Measurements from ENCODE around the gene DCHS1. TPM values are rescaled to one million over a fixed set of nuclear protein-coding genes. Genes with fewer than 3 reads are reported as not detected.

The DCHS1 gene
- total RNA-seq, 1 donor from 2014 or later: 61.8 TPM

DNA sequence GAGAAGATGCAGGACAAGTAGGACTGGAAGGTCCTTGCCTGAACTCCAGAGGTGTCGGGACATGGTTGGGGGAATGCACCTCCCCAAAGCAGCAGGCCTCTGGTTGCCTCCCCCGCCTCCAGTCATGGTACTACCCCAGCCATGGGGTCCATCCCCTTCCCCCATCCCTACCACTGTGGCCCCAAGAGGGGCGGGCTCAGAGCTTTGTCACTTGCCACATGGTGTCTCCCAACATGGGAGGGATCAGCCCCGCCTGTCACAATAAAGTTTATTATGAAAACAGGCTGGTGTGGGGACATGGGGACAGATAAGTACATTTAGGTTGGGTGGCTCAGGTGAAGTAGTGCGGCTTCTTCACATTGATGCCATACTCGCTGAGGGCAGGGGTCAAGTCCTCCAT lies 45.0 kb downstream of the DCHS1 start:
- DNase-seq: no peak

DNA sequence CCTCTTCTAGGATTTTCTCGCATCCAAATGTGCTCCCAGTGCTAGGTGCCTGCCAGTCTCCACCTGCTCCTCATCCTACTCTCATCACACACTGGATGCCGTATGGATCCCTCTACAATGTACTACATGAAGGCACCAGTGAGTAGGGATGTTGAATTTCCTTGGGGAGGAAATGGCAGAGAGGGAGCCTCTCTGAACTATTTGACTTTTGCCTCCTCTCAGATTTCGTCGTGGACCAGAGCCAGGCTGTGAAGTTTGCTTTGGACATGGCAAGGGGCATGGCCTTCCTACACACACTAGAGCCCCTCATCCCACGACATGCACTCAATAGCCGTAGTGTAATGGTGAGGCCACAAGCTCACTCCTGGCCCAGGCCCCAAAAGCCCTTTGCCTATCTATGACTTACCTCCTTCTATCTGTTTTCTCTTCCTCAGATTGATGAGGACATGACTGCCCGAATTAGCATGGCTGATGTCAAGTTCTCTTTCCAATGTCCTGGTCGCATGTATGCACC lies 46.0 kb downstream of the DCHS1 start:
- DNase-seq: no peak

- DNase-seq: no peak
Measured at GRCh38 chr11:6608726-6609501, 46.7 kb downstream of the DCHS1 start.

GRCh38 chr11:6608011-6608410 lies 47.6 kb downstream of the DCHS1 start:
- DNase-seq: no peak

DNA sequence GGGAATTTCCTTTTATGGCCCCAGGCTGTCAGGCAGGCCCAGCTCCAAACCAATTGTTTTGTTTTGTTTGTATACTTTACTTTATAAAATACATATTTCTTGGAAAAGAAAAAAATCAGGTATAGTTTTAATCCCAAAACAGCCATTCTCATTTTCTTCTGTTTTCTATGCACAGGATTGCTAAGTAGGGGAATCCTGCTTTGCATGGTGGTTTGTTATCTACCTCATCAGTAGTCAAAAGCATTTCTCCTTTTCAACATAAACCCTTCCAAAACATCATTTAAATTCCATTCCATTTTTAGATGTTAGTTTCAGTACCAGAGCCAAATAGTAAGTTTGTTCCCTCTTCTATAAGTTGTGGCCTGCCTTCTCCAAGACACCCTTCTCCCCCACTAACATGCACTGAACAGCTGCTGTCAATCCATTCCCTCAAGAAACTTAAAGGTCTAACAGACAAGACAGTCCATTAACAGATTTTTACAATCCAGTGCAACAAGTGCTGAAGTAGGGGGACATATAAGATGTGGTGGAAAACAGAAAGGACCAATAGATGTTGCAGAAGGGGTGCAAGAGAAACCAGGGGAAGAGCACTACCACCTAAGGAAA lies 48.3 kb downstream of the DCHS1 start:
- no peak for DNase-seq

- peak; percentile 97 for DNase-seq
Measured at GRCh38 chr11:6606471-6607189, 49.0 kb downstream of the DCHS1 start.

- no peak for DNase-seq
Measured at GRCh38 chr11:6604790-6605189, 50.8 kb downstream of the DCHS1 start.

- peak; percentile 77 for DNase-seq
Measured at GRCh38 chr11:6604081-6604626, 51.5 kb downstream of the DCHS1 start.

GRCh38 chr11:6603287-6604080 lies 52.1 kb downstream of the DCHS1 start, which contains the start of the genes ILK and RRP8:
Gene ILK, plus strand, starts transcription at chr11:6603774. Its CDS starts 498 bp downstream, at chr11:6604272.
Gene RRP8, minus strand, starts transcription at chr11:6603616. Its CDS starts 114 bp downstream, at chr11:6603502.
- peak; percentile 95 for DNase-seq

- no peak for DNase-seq
Measured at GRCh38 chr11:6602096-6602940, 53.3 kb downstream of the DCHS1 start.

DNA sequence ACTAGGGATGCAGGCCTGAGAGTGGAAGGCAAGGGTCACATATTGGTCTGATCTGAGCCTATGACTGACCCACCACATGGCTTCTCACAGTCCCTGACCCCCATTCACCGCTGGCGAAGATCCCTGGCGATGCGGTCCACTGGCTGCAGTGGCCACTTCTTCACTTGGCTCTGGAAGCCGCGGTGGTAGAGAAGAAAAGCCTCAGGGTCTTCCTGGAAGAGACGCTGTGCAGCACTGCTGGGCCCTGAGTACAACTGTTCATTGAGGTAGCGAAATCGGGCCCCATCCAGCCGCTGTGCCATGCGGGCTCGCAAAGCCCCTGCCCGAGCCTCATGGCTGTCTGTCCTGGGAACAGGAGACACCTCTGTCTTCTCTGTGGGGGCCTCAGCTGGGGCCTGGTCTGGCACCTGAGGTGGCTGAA lies 54.6 kb downstream of the DCHS1 start:
- no peak for DNase-seq

DNA sequence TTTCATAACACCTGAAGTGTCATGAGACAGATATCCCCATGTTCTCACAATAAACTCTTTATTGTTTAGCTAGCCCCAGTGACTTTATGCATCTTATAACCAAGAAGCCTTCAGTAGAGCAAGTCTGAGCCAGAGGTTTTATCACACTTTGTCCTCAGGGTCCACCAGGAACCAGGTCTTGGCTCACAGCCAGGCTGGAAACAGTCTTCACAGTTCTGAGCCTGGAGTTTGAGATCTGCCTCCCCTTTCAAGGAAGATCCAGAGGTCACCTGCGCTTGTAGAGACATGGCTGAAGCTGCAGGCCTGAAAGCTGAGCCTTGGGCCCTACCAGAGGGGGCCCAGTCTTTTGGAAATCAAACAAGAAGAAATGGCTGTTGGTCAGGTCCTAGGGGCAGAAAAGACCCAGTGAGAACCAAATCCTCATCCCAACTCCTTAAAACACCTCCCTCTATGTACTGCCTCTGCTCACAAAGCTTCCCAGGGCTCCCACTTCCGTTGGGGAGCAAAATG lies 55.7 kb downstream of the DCHS1 start:
- no peak for DNase-seq

DNA sequence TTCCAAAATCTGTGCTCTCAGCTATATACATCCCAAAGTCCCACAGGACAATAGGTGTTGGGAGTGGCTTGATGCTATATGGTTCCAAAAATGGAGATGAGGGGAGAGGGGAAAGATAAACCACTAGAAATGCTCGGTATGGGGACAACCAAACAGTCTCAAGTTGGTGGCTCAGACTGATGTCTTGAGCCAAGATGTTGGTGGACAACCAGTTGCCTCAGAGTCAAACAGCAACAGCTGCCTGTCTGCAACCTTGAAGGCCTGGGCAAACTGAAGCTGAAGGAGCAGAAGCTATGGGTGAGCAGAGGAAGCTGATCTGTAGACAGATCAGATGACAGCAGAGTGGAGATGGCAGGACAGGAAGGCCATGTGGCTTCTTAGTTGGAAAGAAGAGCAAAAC lies 56.2 kb downstream of the DCHS1 start:
- DNase-seq: no peak

DNA sequence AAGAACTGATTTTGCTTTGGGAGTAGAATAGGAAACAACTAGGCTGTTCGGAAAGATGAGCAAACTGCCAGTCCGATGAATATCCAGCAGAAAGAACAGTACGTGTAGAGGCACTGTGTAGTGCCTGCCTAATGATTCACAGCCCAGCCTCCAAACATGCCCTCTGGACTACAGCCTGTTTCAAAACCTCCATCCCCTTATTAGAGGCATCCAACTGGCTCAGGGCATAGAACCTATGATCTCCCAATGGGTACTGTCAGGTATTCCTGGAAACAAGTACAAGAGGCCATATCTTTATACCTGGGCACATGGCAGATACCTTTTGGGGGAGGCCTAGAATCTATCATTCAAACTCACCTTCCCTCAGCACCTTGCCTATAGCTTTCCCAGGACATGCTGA lies 57.1 kb downstream of the DCHS1 start:
- no peak for DNase-seq

- no peak for DNase-seq
Measured at GRCh38 chr11:6596239-6596877, 59.3 kb downstream of the DCHS1 start.

DNA sequence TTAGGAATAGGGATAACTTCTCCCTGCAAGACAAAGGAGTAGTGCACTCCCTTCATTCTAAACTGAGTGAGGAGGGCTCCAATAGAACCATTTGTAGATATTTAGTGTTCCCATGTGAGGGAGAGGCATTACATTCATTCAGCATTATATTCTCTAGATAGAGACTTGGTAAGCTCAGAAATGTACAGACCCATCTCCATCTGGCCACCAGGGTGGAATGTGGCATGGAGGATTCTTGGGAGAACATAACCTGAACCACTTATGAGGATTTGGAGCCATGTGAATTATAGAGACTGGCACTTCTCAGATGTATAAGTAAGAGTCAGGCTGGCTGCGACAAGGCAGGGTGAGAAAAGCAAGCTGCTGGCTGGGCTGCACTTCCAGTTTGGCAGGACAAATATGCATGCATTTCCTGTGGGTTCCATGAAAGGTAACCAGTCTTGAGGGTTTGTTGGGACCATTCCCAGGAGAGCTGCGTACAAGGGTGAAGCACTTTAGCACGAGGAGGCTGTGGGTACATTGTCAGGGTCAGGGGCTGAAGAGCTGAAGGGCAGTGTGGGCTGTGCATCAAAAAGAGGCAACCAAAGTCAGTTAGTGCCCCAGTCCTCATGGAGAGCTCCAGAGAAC lies 61.4 kb downstream of the DCHS1 start:
- no peak for DNase-seq

GRCh38 chr11:6588018-6588417 lies 67.6 kb downstream of the DCHS1 start:
- DNase-seq: no peak

GRCh38 chr11:6587360-6587953 lies 68.2 kb downstream of the DCHS1 start:
- DNase-seq: no peak
